Astrocyte (in vitro differentiated cells and primary cell): ENCODE measurements around the gene PLXNA3. TPM values are rescaled to one million over a fixed set of nuclear protein-coding genes. Genes with fewer than 3 reads are reported as not detected.
A peak's percentile ranks its signal among the peaks of the same experiment; 100 is the strongest.

Source experiments
- DNase-seq: peaks from one replicate; pipeline ENCODE4 v3.0.0-alpha.2; 2010; ENCODE audit warnings: low read depth
- FAIRE-seq: peaks from 2 replicates; lab custom pipeline; 2011; peaks lifted over from hg19 to GRCh38; lab: Jason Lieb, UNC
- H2AFZ ChIP-seq: 2 replicates; pipeline ENCODE4 v1.6.0; 2012; ENCODE audit warnings: low read depth, low read length, inconsistent platforms
- H3K27ac ChIP-seq: 2 replicates; pipeline ENCODE4 v1.5.1; 2011; ENCODE audit warnings: low read depth, low read length, inconsistent platforms
- H3K27me3 ChIP-seq: 2 replicates; pipeline ENCODE4 v1.6.0; 2011; ENCODE audit warnings: low read length, inconsistent platforms; ENCODE audit not compliant: insufficient read depth
- H3K36me3 ChIP-seq: 2 replicates; pipeline ENCODE4 v1.5.1; 2011; ENCODE audit warnings: low read length, inconsistent platforms; ENCODE audit not compliant: insufficient read depth
- H3K4me1 ChIP-seq: 2 replicates; pipeline ENCODE4 v1.5.1; 2011; ENCODE audit warnings: low read length, inconsistent platforms; ENCODE audit not compliant: insufficient read depth
- H3K4me2 ChIP-seq: 2 replicates; pipeline ENCODE4 v1.6.0; 2012; ENCODE audit warnings: low read length, inconsistent platforms
- H3K4me3 ChIP-seq: 2 replicates; pipeline ENCODE4 v1.5.1; 2011; ENCODE audit warnings: low read depth, mild to moderate bottlenecking, low read length, inconsistent platforms; ENCODE audit not compliant: insufficient read depth
- H3K79me2 ChIP-seq: 2 replicates; pipeline ENCODE4 v1.6.0; 2012; ENCODE audit warnings: mild to moderate bottlenecking, low read length, inconsistent platforms; ENCODE audit not compliant: insufficient read depth
- H3K9ac ChIP-seq: 2 replicates; pipeline ENCODE4 v1.6.0; 2012; ENCODE audit warnings: mild to moderate bottlenecking, low read length, inconsistent platforms
- H3K9me3 ChIP-seq: 2 replicates; pipeline ENCODE4 v1.5.1; 2012; ENCODE audit warnings: low read depth, mild to moderate bottlenecking, low read length, inconsistent platforms; ENCODE audit not compliant: insufficient read depth
- H4K20me1 ChIP-seq: 2 replicates; pipeline ENCODE4 v1.6.0; 2012; ENCODE audit warnings: low read length, inconsistent platforms; ENCODE audit not compliant: insufficient read depth
- H3K27ac Mint-ChIP-seq: one replicate; pipeline ENCODE4 v1.8.0; 2021; ENCODE audit warnings: mild to moderate bottlenecking, mixed read lengths; ENCODE audit not compliant: unreplicated experiment
- H3K27me3 Mint-ChIP-seq: one replicate; pipeline ENCODE4 v1.8.0; 2021; ENCODE audit warnings: low read depth, mixed read lengths; ENCODE audit not compliant: unreplicated experiment
- H3K36me3 Mint-ChIP-seq: one replicate; pipeline ENCODE4 v1.8.0; 2021; ENCODE audit warnings: low read depth, mixed read lengths; ENCODE audit not compliant: unreplicated experiment
- H3K4me1 Mint-ChIP-seq: one replicate; pipeline ENCODE4 v1.8.0; 2021; ENCODE audit warnings: low read depth, mixed read lengths; ENCODE audit not compliant: unreplicated experiment
- H3K4me3 Mint-ChIP-seq: one replicate; pipeline ENCODE4 v1.8.0; 2021; ENCODE audit warnings: mild to moderate bottlenecking, moderate library complexity, mixed read lengths; ENCODE audit not compliant: unreplicated experiment
- H3K9me3 Mint-ChIP-seq: one replicate; pipeline ENCODE4 v1.8.0; 2021; ENCODE audit warnings: mild to moderate bottlenecking, mixed read lengths; ENCODE audit not compliant: unreplicated experiment
- CTCF ChIP-seq: IDR thresholded peaks from 2 replicates; pipeline ENCODE4 v1.5.1; 2011; ENCODE audit warnings: low read depth, mild to moderate bottlenecking, inconsistent platforms, low read length, moderate library complexity; ENCODE audit not compliant: insufficient read depth
- EZH2 ChIP-seq: IDR thresholded peaks from 2 replicates; pipeline ENCODE4 v1.6.1; 2012; ENCODE audit warnings: mild to moderate bottlenecking, low read length, inconsistent platforms; ENCODE audit not compliant: insufficient read depth
- total RNA-seq: library from RNA; stranded (reverse); gene quantifications from 2 replicates; pipeline ENCODE4 v1.2.1, GENCODE V29; 2021

PLXNA3 gene
- total RNA-seq, 1 donor from 2014 or later: 117 TPM

- H3K4me3 Mint-ChIP-seq: peak within 1 kb of the TSS; percentile 84
- Histone ChIP-seq H3K9ac (peak within 1 kb of the TSS; percentile 88), H3K27ac (peak within 1 kb of the TSS; percentile 84), H2AFZ (peak within 1 kb of the TSS; percentile 66), H3K27me3 (no peaks in the 10 kb centered on the region), H3K4me3 (peak within 1 kb of the TSS; percentile 69), H3K36me3 (no peaks in the 10 kb centered on the region), H3K79me2 (peaks cover 15% of the 10 kb centered on the region), H3K4me1 (peaks cover 17% of the 10 kb centered on the region), H3K4me2 (peak within 1 kb of the TSS; percentile 97), H4K20me1 (no peaks in the 10 kb centered on the region), H3K9me3 (no peaks in the 10 kb centered on the region)
- H3K27me3 Mint-ChIP-seq: no peaks in the 10 kb centered on the region
- TF ChIP-seq EZH2 (no peak), CTCF (no peak)
- H3K4me1 Mint-ChIP-seq: peaks cover 2% of the 10 kb centered on the region
- H3K9me3 Mint-ChIP-seq: no peaks in the 10 kb centered on the region
- FAIRE-seq (peak; percentile 55), DNase-seq (peak; percentile 82)
- peak within 1 kb of the TSS; percentile 93 for H3K27ac Mint-ChIP-seq
- no peaks in the 10 kb centered on the region for H3K36me3 Mint-ChIP-seq
These were observed 48.7 kb upstream of the PLXNA3 start, which contains the start of gene DNASE1L1 for GRCh38 chrX:154409222-154409871. Gene DNASE1L1, minus strand, starts transcription at chrX:154409254. Its CDS starts 3,686 bp downstream, at chrX:154405568.

DNA sequence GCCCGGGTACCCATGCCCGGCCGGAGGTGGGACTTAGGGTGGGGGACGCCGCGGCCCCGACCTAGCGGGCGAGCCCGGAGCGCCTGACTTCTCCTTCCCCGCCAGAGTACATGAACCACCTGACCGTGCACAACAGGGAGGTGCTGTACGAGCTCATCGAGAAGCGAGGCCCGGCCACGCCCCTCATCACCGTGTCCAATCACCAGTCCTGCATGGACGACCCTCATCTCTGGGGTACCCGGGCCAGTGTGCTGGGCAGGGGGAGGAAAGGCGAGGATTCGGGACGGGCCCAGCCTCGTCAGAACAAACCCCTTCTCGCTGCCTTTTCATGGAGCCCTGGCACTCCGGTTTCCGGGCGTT, 46.1 kb upstream of the PLXNA3 start:
- Mint-ChIP-seq H3K36me3 (no peaks in the 10 kb centered on the region), H3K4me1 (peaks cover 2% of the 10 kb centered on the region), H3K4me3 (peak overlapping the region; percentile 72), H3K9me3 (no peaks in the 10 kb centered on the region), H3K27me3 (no peaks in the 10 kb centered on the region), H3K27ac (no peak overlapping the region)
- Histone ChIP-seq H4K20me1 (no peaks in the 10 kb centered on the region), H3K27me3 (no peaks in the 10 kb centered on the region), H3K36me3 (no peaks in the 10 kb centered on the region), H2AFZ (peak overlapping the region; percentile 71), H3K9me3 (no peaks in the 10 kb centered on the region), H3K9ac (peak overlapping the region; percentile 77), H3K4me1 (peaks cover 17% of the 10 kb centered on the region), H3K4me2 (peak overlapping the region; percentile 84), H3K4me3 (peak overlapping the region; percentile 60), H3K27ac (peak overlapping the region; percentile 53), H3K79me2 (peaks cover 15% of the 10 kb centered on the region)
- DNase-seq (peak; percentile 23), FAIRE-seq (peak; percentile 43)
- TF ChIP-seq EZH2 (no peak), CTCF (no peak)

GRCh38 chrX:154412468-154412867, 45.6 kb upstream of the PLXNA3 start:
- Histone ChIP-seq H3K27me3 (no peaks in the 10 kb centered on the region), H4K20me1 (no peaks in the 10 kb centered on the region), H3K36me3 (no peaks in the 10 kb centered on the region), H3K9me3 (no peaks in the 10 kb centered on the region), H3K9ac (peak overlapping the region; percentile 77), H3K79me2 (peaks cover 15% of the 10 kb centered on the region), H3K4me1 (peaks cover 17% of the 10 kb centered on the region), H2AFZ (no peak overlapping the region), H3K4me2 (peak overlapping the region; percentile 84), H3K4me3 (peak overlapping the region; percentile 60), H3K27ac (no peak overlapping the region)
- Mint-ChIP-seq H3K4me3 (peak overlapping the region; percentile 72), H3K36me3 (no peaks in the 10 kb centered on the region), H3K27me3 (no peaks in the 10 kb centered on the region), H3K9me3 (no peaks in the 10 kb centered on the region), H3K4me1 (peaks cover 2% of the 10 kb centered on the region), H3K27ac (no peak overlapping the region)
- TF ChIP-seq EZH2 (no peak), CTCF (no peak)
- no peak for DNase-seq
- FAIRE-seq: no peak
